B cell (primary cell): ENCODE measurements around the gene ZBTB48. TPM values are rescaled to one million over a fixed set of nuclear protein-coding genes. Genes with fewer than 3 reads are reported as not detected.

Experiments used
- ATAC-seq: fragments of 200-7000 bp; cut with Tn5 transposase; one replicate; pipeline ENCODE4 v1.10.0; 2021; ENCODE audit warnings: low read depth, mild to moderate bottlenecking, moderate number of reproducible peaks, moderate library complexity
- CTCF ChIA-PET: fragments of 350-600 bp; sonication (Branson Sonifier 250); formaldehyde crosslinking; loops from one replicate; lab custom pipeline; 2021; ENCODE audit warnings: antibody characterized with exemption, inconsistent platforms; lab: Charles Lee
- POLR2A ChIA-PET: fragments of 350-600 bp; sonication (Branson Sonifier 250); formaldehyde crosslinking; loops from one replicate; lab custom pipeline; 2021; ENCODE audit warnings: antibody characterized with exemption; lab: Charles Lee
- DNase-seq: peaks from one replicate; pipeline ENCODE4 v3.0.0; 2013
- H2AFZ ChIP-seq: 2 replicates; pipeline ENCODE4 v1.6.1; 2012; ENCODE audit warnings: mild to moderate bottlenecking, low read depth, low read length; ENCODE audit not compliant: insufficient read depth, poor library complexity, severe bottlenecking
- H3K27ac ChIP-seq, 2 donors: 1 replicate in 1 of 2; 2 replicates in 1 of 2; pipeline ENCODE4 v1.5.1; 2012 to 2013; ENCODE audit warnings: low read length in 2 of 2, mild to moderate bottlenecking in 2 of 2, moderate library complexity in 1 of 2
- H3K27me3 ChIP-seq, 4 experiments: fragments of 200-600 bp in 1 of 4; sonication (generic) in 1 of 4; replicated peaks in 1 of 4; 1 replicate in 2 of 4; 2 replicates in 2 of 4; pipeline versions ENCODE4 v1.6.1 to v1.7.0; 2013 to 2016; ENCODE audit warnings: low read length in 3 of 4, mild to moderate bottlenecking in 2 of 4, mixed read lengths in 1 of 4, moderate library complexity in 1 of 4; ENCODE audit not compliant: insufficient read depth in 4 of 4, control insufficient read depth in 3 of 4; ENCODE audit errors: control extremely low read depth in 1 of 4
- H3K36me3 ChIP-seq, 2 experiments: replicated peaks in 1 of 2; 1 replicate in 1 of 2; 2 replicates in 1 of 2; pipeline versions ENCODE4 v1.6.1 to v1.7.1; 2013; ENCODE audit warnings: low read length in 1 of 2; ENCODE audit not compliant: insufficient read depth in 2 of 2, control insufficient read depth in 1 of 2; ENCODE audit errors: control extremely low read depth in 1 of 2, extremely low read depth in 1 of 2
- H3K4me1 ChIP-seq, 2 donors: fragments of 200-600 bp in 1 of 2; sonication (generic) in 1 of 2; 1 replicate in 1 of 2; 2 replicates in 1 of 2; pipeline versions ENCODE4 v1.5.1 to v1.6.1; 2013 to 2017; ENCODE audit warnings: low read length in 2 of 2; ENCODE audit not compliant: control insufficient read depth in 2 of 2, insufficient read depth in 2 of 2
- H3K4me2 ChIP-seq: replicated peaks from 2 replicates; pipeline ENCODE3; 2012; ENCODE audit warnings: mild to moderate bottlenecking, low read depth, low read length; ENCODE audit not compliant: poor library complexity, severe bottlenecking
- H3K4me3 ChIP-seq, 5 experiments: fragments of 200-600 bp in 1 of 5; sonication (generic) in 1 of 5; 1 replicate in 3 of 5; 2 replicates in 2 of 5; pipeline versions ENCODE4 v1.5.1 to v1.7.0; 2011 to 2016; ENCODE audit warnings: low read length in 4 of 5, mild to moderate bottlenecking in 4 of 5, low read depth in 2 of 5, control low read depth in 1 of 5, moderate library complexity in 1 of 5; ENCODE audit not compliant: insufficient read depth in 1 of 5; ENCODE audit errors: control extremely low read depth in 1 of 5, extremely low read depth in 1 of 5
- H3K79me2 ChIP-seq: fragments of 200-600 bp; sonication (generic); one replicate; pipeline ENCODE4 v1.6.0; 2016; ENCODE audit warnings: low read length; ENCODE audit not compliant: control insufficient read depth, insufficient read depth
- H3K9ac ChIP-seq: fragments of 200-600 bp; sonication (generic); 2 replicates; pipeline ENCODE4 v1.6.1; 2017; ENCODE audit warnings: mild to moderate bottlenecking, low read length, moderate library complexity
- H3K9me3 ChIP-seq, 3 donors: one replicate each; pipeline versions ENCODE4 v1.6.1 to v1.7.1; 2013; ENCODE audit warnings: low read length in 2 of 3; ENCODE audit not compliant: control insufficient read depth in 2 of 3, insufficient read depth in 1 of 3; ENCODE audit errors: control extremely low read depth in 1 of 3
- H4K20me1 ChIP-seq: 2 replicates; pipeline ENCODE4 v1.6.0; 2012; ENCODE audit warnings: mild to moderate bottlenecking, low read length; ENCODE audit not compliant: insufficient read depth, control insufficient read depth, poor library complexity, severe bottlenecking
- H3K27ac Mint-ChIP-seq: one replicate; pipeline ENCODE4 v1.8.0; 2021; ENCODE audit warnings: mixed read lengths
- H3K27me3 Mint-ChIP-seq: one replicate; pipeline ENCODE4 v1.8.0; 2021; ENCODE audit warnings: mixed read lengths
- H3K4me1 Mint-ChIP-seq: one replicate; pipeline ENCODE4 v1.8.0; 2021; ENCODE audit warnings: mixed read lengths
- H3K4me3 Mint-ChIP-seq: one replicate; pipeline ENCODE4 v1.8.0; 2021; ENCODE audit warnings: mixed read lengths
- H3K9me3 Mint-ChIP-seq: one replicate; pipeline ENCODE4 v1.8.0; 2022; ENCODE audit warnings: mixed read lengths; ENCODE audit not compliant: insufficient read depth
- CTCF ChIP-seq: fragments of 200-600 bp; IDR thresholded peaks from one replicate; pipeline ENCODE4 v1.8.0; 2022; ENCODE audit warnings: antibody characterized with exemption, mild to moderate bottlenecking
- EZH2 ChIP-seq: IDR thresholded peaks from 2 replicates; pipeline ENCODE4 v1.6.1; 2012; ENCODE audit warnings: borderline replicate concordance, low read depth, mild to moderate bottlenecking, moderate library complexity, low read length; ENCODE audit not compliant: insufficient read depth, poor library complexity, severe bottlenecking
- WGBS: methylation state at CpG from one replicate; pipeline ENCODE4 v1.1.5; 2013; ENCODE audit warnings: missing lambda C conversion rate; ENCODE audit not compliant: insufficient coverage; 5-methylcytosine and 5-hydroxymethylcytosine counted together
- intact Hi-C: fragments of 100-400 bp; cut with micrococcal nuclease; formaldehyde crosslinking; loops from one replicate; pipeline ENCODE4 v1.10.0; 2022
- polyA plus RNA-seq: library from polyadenylated mRNA; depleted of rRNA; stranded (reverse); fragments of >200 nt; gene quantifications from 2 replicates; pipeline ENCODE4 v1.2.3, GENCODE V29; 2012
- total RNA-seq, 2 donors: library from RNA; stranded (reverse); fragments of 120-200 nt in 1 of 2; gene quantifications; 1 replicate in 1 of 2; 2 replicates in 1 of 2; pipeline versions ENCODE4 v1.2.3 to v1.2.4, GENCODE V29; 2013 to 2022

The ZBTB48 gene
- total and polyA plus RNA-seq, 2 donors (not counting 1 experiment from before 2014, with no cell fraction given) = 65.6 to 100 TPM

GRCh38 chr1:6572653-6573383 is 7.0 kb upstream of the ZBTB48 start:
- H3K9ac ChIP-seq = no peak overlapping the region
- Mint-ChIP-seq H3K27ac (no peak overlapping the region), H3K9me3 (no peaks in the 10 kb centered on the region), H3K4me3 (no peak overlapping the region), H3K4me1 (no peaks in the 10 kb centered on the region), H3K27me3 (peaks cover 20% of the 10 kb centered on the region)
- H4K20me1 ChIP-seq = no peaks in the 10 kb centered on the region
- POLR2A ChIA-PET = no interaction called here
- intact Hi-C loops = no loop called here
- no peaks in the 10 kb centered on the region for H3K36me3 ChIP-seq
- no peaks in the 10 kb centered on the region for H3K4me1 ChIP-seq
- ATAC-seq (no peak), DNase-seq (no peak)
- H3K27ac ChIP-seq = no peak overlapping the region
- H3K27me3 ChIP-seq = peaks cover 0 to 3% (median 0%) of the 10 kb centered on the region in 4 experiments
- no peaks in the 10 kb centered on the region for H3K79me2 ChIP-seq
- H3K4me3 ChIP-seq = no peak overlapping the region
- TF ChIP-seq EZH2 = no peak
- no peak for TF ChIP-seq CTCF
- H3K9me3 ChIP-seq = peaks cover 0 to 6% (median 0%) of the 10 kb centered on the region in 3 donors
- H2AFZ ChIP-seq = no peak overlapping the region
- WGBS = 67% methylated on average over 11 of the region's 12 CpGs
- no peak overlapping the region for H3K4me2 ChIP-seq
- CTCF ChIA-PET = no interaction called here

GRCh38 chr1:6574025-6574620 is 5.7 kb upstream of the ZBTB48 start:
- Histone ChIP-seq H3K27me3 (peaks cover 0 to 3% (median 0%) of the 10 kb centered on the region in 4 experiments), H3K4me1 (peaks cover 0 to under 1% of the 10 kb centered on the region in 2 donors), H2AFZ (no peak overlapping the region), H3K36me3 (no peaks in the 10 kb centered on the region), H3K79me2 (peaks cover under 1% of the 10 kb centered on the region), H3K27ac (no peak overlapping the region), H4K20me1 (no peaks in the 10 kb centered on the region), H3K9ac (no peak overlapping the region), H3K4me2 (no peak overlapping the region), H3K4me3 (no peak overlapping the region), H3K9me3 (peaks cover 0 to 6% (median 0%) of the 10 kb centered on the region in 3 donors)
- TF ChIP-seq EZH2 = no peak
- no peak for TF ChIP-seq CTCF
- peaks cover under 1% of the 10 kb centered on the region for H3K4me1 Mint-ChIP-seq
- intact Hi-C loops = no loop called here
- WGBS = 99% methylated on average over 8 of the region's 8 CpGs
- no peak for DNase-seq
- CTCF ChIA-PET = interaction anchor here (0.7 kb wide), 1 partner anchor 74 kb away, joined by 3 read pairs; no protein-coding TSS in a partner anchor
- POLR2A ChIA-PET = no interaction called here
- H3K27me3 Mint-ChIP-seq = peaks cover 15% of the 10 kb centered on the region
- no peak overlapping the region for H3K27ac Mint-ChIP-seq
- ATAC-seq = no peak
- H3K4me3 Mint-ChIP-seq = no peak overlapping the region
- no peaks in the 10 kb centered on the region for H3K9me3 Mint-ChIP-seq
